Stimulated activated CD8-positive, alpha-beta memory T cell treated with anti-CD3 and anti-CD28 coated beads, Interleukin-15, amount 100 ng/mL, for 48 hours (primary cell): ENCODE results near the gene TUB.

Experiments used
- DNase-seq, 2 donors: peaks; one replicate each; pipeline ENCODE4 v3.0.0-alpha.2; 2020; ENCODE audit warnings: low read depth in 2 of 2

Gene TUB

DNA sequence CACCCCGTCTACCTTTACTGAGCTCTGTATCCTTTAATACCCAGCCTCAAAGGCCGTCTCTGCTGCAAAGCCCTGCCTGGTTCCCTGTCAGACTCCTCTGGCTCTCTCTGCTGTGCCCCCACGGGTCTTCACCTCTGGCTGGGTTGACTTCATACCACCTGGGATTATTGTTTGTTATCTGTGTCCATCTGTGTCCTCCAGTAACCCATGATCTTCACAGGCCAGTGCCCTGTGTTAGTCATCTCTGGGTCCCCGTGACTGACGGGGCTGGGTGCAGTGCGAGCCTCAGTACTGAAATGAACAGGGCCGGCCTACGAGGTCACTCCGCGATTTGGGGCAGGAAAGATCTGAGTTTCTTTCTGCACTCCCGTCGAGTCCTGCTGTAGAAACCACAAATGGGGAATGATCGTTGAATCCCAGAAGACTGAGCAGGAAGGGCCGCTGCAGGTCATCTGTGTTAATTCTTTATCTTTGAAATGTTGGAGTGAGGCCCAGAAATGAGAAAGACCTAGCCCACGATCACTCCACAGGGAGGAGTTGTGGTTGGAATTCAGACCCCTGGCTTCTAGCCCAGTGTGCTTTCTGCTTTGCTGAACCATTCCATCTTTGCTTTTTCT is 12.3 kb upstream of the TUB start:
- no peak for DNase-seq

DNA sequence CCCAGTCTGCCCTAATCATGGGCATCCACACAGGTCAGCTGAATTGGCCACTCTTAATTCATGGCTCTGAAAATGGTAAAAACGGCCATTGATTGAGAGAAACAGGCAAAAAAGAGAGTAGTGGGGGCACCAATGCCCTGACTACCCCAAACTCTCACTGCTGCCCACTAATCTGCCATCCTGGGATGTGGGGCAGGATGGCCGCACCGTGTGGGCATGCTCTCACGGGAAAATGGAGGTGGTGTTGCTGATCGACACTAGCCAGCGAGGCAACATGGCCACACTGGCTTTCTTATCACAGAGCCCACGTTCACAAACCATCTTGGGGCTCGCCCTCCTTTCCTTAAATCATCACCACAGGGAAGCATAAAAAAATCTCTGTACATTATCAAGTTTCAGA is 11.2 kb upstream of the TUB start:
- DNase-seq, result no peak

DNA sequence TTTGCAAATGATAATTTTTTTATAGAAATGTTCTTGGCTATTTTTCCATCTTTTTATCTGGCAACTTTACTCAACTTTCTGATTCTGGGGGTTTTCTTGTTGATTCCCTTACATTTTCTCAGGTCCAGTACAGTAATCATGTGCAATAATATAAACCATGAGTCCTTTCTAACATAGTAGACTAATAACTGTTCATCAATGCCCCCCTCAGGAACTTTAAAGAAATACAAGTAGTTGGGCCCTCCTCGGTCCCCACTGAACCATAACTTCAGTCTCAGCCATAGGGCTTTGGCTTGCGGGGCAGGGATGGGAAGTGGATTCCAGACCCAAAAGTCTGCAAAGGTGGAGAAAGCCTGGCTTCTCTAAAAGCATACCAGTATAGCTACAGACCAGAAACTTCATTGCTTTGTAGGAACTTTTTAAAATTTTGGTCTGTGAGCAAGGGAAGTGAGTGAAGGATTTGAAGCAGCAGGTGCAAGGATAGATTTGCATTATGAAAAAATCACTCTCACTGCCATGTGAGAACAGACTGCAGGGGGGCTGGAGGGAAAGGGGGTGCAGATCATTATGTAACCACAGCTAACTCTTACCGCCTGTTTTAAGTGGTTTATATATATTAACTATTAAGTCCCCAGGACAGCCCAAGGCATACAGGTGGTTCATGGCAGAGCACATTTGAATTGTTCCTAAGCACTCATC is 10.4 kb upstream of the TUB start:
- no peak for DNase-seq

DNA sequence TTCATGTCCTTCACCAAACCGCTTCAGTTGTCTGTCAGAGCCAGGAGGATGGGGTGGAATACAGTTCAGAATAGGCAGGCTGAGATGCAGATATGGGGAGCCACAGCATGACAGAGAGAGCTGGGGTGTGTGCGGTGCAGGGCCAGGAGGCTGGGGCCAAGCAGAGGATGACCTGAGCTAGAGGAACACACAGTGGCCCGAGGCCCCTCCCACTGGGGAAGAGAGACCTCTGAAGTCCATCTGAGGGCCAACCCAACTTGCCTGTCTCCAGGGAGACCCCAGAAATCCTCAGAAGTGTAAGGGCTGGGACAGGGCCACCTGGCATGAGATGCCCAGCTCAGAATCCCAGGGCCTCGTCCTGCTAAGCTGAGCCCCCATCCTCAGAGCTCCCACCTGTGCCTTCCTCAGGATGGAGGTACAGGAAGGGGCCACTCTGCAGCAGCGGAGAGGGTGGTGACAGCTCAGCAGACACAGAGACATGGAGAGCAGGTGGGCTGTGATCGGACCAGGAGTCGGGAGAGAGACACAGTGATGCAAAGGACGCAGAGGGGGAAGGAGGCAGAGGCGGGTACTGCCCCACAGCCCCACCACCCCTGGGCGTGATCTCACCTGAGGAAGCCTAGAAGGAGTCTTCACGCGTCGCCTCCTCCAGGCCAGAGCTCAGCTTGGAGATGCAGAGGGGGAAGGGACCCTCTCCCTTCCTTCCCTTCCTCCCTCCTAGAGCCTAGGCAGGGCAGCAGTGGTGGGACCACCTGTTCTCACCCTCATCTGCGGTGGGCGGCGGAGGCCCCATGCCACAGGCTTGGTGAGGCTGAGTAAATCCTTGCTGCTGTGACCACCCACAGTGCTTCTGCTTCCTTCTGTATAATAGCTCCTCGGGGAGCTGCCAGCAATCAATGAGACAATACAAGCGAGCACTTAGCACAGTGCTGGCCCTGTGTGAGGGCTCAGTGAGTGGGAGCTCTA is 9.1 kb upstream of the TUB start:
- DNase-seq, result no peak

DNA sequence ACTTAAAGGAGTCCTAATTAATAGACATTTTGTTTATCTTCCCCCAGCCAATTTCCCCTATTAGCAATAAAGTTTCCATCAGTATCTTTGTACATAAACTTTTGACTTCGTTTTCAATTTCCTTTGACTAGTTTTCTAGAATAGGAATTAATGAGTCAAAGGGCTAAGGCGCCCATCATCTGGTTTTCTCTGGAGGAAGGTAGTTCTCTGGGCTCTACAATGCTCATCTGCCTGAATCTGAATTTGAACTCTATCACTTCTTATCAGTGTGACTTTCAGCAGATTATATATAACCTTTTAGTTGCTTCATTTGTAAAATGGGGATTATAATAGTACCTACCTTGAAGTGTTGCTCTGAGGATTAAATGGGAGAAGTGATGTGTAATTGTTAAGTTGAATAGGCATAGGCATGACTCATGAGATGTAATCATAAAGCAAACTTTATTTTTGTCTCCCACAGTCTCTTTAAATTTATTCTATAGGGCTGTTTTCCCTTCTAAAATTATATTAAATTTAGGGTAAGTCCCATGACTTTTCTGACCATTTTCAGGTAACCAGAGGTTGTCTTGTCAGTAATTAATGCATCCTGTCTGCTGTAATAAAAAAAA is 5.8 kb upstream of the TUB start:
- DNase-seq, result no peak

DNA sequence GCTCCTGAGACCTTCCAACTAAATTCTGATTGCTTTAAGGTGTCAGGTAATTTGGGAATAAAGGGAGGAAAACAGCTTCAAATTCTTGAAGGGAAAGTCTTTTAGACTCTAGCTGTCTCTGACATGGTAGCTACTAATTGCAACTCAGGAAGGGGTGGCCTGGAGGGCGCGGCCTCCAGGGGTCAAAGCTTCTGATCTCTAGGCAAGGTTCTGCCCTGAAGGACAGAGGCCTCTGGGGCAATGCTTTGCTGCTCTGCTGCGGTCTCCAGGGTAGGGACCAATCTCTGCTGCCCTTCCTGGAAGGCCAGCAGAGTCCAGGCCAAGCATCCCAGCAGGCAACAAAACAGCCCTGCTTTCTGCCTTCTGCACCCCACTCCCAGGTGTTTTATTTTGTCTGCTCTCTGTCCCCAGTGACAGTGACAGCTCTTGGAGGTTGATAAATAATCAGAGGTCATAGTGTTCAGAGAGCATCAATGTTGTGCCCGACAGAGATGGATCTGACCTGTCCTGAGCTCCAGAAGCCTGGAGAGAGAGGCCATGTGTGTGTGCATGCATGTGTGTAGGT is 1.8 kb upstream of the TUB start:
- no peak for DNase-seq

DNA sequence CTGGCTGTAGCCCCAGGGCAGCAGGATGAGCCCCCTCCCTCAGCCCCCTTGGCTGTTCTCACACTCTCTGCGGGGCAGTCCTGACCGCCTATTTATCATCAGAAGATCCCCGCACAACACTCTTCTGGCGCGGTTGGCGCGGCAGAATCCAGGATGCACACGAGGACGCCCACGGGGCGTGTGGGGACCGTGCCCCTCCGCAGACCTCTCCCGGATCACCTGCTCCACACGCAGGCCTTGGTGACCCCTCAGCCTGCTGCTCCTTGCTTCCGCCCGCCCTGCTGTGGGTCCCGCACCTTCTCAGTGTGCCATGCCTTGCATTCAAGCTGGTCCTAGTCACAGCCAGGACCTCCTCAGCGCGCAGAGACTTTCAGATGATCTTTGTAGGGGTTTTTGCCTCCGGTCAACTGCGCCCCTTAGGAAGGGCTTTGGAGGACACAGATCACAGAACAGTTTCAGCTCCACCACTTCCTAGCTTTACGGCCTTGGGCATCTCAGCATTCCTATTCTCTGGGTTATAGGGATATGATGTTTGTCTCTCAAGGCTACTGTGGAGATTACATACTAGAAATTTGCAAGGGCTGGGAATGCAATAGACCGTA is 841 bp upstream of the TUB start:
- no peak for DNase-seq

DNA sequence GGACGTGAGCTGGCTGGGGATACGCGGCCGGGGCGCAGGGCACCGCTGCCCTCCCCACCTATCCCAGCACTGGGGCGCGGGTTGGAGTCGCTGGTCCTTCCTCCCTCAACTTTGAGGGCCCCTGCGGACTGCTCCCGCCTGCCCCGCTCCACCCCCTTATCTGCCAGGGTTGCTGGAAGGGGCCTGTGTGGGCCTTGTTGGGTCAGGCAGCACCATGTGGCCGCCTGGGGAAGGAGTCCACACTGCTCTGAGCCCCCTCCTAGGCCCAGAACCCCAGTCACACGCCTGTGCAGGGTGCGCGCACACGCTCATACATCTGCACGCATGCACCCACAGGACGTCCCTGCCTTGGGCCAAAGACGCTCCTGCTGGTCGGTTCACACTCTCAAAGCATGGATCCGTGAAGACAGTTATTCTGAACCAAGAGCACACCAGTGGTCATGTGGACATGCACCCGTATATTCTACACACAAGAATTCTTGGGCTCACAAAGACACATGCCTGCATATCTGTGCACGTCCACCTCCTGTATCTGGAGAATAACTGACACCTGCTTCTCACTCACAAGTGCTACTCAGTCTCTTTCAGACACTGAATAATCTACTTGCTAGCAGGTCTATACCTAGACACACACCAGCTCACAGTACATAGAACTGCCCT is 710 bp downstream of the TUB start:
- no peak for DNase-seq

DNA sequence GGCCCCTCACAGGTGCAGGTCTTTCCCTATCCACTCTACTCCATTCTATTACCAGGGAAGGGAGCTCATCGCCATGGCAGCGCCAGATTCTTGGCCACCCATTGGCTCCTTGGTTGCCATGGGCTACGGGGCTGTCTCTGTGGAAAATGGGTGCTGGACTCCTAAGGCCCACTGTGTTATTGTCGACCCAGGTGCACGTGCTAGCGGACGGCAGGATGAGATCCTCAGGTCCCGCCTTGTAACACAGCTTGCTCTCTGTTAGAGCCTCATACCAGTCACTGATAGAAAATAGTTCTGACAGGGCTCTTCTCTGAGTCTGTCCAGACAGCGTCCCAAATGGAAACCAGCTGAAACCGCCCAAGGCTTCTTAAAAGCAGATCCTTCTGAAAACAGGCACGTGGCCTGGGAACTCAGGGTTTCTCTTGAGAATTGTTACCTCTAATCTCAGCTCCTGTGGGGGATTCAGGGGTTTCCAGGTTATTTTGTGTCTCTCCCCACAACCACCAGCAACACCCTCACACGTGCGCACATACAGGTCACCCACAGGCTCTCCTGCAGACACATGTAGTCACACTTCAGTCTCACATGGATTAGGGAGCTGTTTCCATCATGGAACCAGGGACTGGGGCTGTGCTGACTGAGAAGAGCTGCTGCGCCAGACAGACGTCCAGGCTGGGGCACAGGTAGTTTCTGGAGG is 1.5 kb downstream of the TUB start:
- no peak for DNase-seq

DNA sequence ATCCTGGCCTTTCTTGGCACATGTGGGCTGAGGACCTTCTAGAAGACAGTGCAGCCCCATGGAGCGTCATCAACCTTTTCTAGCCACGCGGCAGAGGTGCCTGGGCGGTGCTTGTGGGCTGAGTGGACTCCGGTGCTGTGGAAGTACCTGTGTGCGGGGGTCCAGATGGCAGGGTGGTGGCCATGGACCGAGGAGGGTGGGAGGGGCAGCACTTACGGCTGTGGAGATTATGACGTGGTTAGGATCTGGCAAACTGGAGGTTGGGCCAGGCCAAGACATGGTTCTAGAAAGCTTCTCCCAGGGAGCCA is 2.0 kb downstream of the TUB start:
- no peak for DNase-seq

DNA sequence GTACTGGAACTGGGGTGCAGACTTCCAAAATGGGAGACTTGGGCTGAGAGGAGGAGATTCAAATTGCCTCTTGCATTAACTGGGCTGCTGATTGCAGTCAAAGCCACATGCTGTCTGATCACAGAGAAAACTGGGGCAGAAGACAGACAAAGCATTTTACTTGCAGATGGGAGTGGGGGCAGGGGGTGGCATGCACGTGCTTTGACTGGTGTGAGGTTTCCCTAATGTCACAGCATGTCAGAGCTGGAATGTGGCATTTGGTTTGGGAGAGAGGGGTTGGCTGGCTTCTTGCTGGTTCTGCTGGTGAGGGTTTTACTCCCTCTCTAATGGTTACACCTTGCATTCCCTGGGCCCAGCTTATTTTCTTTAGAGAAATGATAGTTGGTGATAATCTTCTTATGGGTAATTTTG is 2.9 kb downstream of the TUB start:
- DNase-seq, result no peak

DNA sequence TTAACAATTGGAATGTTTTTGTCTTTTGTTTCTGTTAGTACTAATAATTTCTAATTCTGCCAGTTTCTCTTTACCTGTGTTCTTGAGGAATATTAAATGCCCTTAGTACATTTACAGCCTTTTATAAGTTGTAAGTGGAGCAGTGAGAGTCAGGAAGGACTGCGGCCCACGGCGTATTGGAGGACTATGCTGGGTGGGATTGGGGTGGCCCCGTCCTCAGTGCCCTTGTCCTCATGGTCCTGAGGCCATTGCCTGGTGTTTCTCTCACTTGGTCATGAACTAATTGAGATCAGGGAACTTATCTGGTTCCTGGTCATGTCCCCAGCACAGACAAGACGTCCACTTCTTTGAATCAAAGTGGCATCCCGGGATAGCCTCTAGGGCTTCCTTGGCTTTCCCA is 3.3 kb downstream of the TUB start:
- DNase-seq, result no peak

DNA sequence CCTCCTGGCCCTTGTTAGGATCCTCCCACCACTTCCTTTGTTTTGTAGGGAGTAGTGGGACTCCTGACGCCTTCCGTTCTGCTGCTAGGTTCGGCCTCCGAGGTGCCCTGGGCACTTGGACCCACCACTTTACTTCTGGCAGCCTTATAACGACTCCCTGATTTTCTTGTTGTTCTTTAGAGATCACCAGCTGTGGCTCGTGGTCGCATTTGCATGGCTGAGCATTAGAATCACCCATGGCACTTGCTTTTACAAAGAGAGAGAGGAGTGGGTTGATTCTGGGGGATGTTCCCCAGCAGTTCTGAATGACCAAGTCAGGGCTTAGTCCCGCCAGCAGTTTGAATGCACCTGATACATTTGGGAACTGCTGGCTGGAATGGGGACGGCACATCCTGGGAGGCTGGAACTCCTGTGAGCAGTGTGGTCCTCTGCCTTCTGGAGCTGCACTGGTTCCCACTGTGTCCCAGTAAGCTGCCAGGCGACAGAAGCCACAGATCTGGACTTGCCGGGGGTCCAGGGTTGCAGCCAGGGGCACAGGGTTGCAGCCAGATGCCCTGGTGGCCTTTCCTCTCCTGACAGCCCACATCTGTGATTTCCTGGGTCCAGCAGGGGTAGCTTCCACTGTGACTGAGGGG is 4.1 kb downstream of the TUB start:
- no peak for DNase-seq

DNA sequence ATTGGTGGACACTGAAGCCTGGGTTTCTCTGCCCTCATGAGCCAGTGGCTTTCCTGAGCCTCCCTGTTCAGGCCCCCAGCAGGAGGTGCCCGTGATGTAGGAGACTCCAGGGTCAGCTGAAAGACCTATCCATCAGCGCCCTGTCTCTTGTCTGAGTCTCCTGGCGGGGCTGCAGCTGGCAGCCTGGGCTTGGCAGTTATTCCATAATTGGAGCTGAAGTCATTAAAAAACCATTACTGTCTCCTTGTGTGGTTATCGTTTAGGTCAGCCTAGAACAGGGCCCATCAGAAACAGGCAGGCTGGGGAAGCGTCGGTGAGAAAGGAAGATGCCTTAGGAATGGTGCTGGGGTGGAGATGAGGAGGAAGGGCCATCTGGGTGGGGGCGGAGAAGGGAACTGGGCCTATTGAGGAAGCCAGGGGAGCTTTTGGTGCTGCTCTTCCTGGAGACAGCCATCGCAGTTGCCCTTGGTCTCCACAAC is 5.0 kb downstream of the TUB start:
- DNase-seq, result no peak

DNA sequence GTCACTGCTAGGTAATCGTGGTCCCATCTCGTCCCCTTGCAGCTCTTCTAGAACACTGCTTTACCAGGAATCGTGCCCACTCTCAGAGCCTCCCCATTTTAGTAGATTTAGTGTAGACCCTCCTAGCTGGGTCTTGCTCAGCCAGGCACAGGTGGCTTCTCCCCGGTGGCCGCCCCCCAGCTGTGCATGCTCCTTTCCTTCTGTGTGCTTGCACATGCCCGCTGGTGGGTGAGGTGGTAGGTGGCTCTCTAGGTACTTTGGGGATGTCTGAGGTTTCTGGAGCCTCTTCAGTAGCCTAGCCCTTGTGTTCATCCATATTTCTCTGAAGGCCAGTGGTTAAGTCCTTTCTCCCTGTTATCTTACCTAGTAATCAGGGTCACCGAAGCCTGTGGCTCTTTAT is 5.6 kb downstream of the TUB start:
- no peak for DNase-seq

DNA sequence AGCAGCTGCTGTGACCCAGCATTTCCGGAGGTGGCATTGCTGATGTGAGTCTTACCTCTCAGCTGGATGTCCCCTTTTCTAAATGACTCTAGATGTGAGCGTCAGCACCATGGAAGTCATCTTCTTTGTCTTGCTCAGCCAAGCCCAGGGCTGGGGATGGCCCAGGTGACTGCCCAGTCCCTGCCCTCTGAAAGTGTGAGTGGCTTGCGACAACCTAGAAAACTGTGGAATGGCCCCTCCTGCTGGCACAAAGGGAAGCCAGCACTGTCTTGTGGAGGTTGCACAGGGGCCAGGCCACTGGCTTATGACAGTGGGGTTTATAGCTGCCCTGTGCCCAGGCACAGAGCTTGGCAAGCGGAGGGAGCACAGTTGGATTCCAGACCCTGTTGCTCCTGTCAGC is 6.2 kb downstream of the TUB start:
- DNase-seq, result no peak

DNA sequence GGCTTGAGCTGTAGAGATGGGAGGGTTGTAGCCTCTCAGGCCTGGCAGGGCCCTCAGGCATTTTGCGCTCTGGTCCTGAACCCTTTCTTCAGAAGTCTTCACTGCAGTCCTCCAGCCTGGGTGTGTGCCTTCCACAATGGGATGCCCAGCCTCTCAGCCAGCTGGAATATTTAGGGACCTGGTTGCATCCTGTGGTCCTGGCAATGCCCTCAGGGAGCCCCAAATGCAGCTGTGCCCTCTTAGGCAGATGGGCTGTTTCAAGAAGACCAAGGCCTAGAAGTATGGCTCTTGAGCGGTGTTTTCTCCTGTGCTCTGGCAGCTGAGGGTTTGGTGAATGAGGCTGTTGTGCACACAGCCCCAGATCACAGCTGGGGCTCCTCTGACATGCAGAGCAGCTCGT is 6.7 kb downstream of the TUB start:
- no peak for DNase-seq

DNA sequence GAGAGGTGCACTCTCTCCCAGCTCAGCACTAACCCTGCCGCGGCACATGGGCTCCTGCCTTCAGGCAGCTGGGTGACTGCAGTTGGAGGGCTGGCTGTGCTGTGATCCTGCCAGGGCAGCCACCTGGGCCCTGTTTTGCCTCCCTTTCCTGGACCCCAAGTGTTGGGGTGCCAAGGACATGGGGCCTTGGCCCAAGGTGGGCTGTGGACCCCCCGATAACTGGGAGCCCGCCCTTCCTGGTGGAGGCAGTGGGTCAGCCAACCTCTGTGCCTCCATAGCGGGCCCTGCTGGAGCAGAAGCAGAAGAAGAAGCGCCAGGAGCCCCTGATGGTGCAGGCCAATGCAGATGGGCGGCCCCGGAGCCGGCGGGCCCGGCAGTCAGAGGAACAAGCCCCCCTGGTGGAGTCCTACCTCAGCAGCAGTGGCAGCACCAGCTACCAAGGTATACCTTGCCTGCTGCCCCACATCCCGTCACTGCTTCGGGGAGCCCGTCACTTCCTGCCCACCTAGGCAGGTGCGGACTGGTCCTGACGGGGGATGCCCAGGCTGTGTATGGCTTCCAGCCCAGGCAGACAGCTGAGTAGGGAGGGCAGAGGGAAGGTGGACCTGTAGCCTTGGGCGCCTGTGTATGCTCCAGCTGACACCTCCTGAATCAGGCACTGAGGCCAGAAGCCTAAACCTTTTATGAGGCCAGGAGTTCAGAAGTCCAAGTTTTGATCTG is 8.9 kb downstream of the TUB start:
- DNase-seq, result no peak

DNA sequence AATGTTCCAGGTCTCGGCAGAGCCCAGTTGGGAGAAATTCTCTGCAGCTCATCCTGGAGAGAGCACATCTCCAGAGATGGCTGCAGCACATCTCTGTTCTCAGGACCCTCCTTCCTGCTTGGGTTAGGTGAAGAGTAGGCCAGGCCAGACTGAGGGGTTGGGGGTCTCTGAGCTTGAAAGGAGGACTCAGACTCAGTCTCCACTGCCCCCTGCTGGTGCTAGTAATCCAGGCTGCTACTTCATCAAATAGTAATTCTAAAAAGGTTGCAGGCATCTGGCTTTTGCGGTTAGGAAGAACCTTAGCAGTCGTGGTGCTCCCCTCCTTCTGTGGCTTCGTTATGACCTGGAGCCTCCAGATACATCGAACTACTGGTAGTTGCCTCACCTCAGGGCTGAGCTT is 9.7 kb downstream of the TUB start:
- DNase-seq, result no peak
